ENCODE results near the gene CYSTM1.

The CYSTM1 gene

GRCh38 chr5:140174465-140175366, at the start of gene CYSTM1:
Gene CYSTM1 (plus strand): TSS chr5:140175188. CDS start chr5:140194466, 19,278 bp downstream.
- peak; percentile 99 for DNase-seq

GRCh38 chr5:140125637-140126036, 49.4 kb upstream of the CYSTM1 start, which contains the start of gene IGIP:
Gene IGIP (plus strand): TSS chr5:140125937. CDS start chr5:140128477, 2,540 bp downstream.
- DNase-seq: no peak

GRCh38 chr5:140126315-140127012, 48.5 kb upstream of the CYSTM1 start:
- DNase-seq: no peak

GRCh38 chr5:140128376-140128775, 46.6 kb upstream of the CYSTM1 start:
- DNase-seq: no peak

- no peak for DNase-seq
Observed at GRCh38 chr5:140130949-140131733, 43.8 kb upstream of the CYSTM1 start.

- DNase-seq: no peak
Observed at GRCh38 chr5:140131967-140132409, 43.0 kb upstream of the CYSTM1 start.

- no peak for DNase-seq
Observed at GRCh38 chr5:140133514-140134167, 41.3 kb upstream of the CYSTM1 start.

GRCh38 chr5:140134277-140134935, 40.6 kb upstream of the CYSTM1 start:
- no peak for DNase-seq

- DNase-seq: no peak
Observed at GRCh38 chr5:140135127-140135526, 39.9 kb upstream of the CYSTM1 start.

- DNase-seq: no peak
Observed at GRCh38 chr5:140136624-140137023, 38.4 kb upstream of the CYSTM1 start.

- no peak for DNase-seq
Observed at GRCh38 chr5:140140435-140140834, 34.6 kb upstream of the CYSTM1 start.

- DNase-seq: no peak
Observed at GRCh38 chr5:140141241-140141640, 33.7 kb upstream of the CYSTM1 start.

- no peak for DNase-seq
Observed at GRCh38 chr5:140142246-140142645, 32.7 kb upstream of the CYSTM1 start.

- no peak for DNase-seq
Observed at GRCh38 chr5:140142856-140143255, 32.1 kb upstream of the CYSTM1 start.

GRCh38 chr5:140143521-140144258, 31.3 kb upstream of the CYSTM1 start:
- DNase-seq: no peak

- DNase-seq: no peak
Observed at GRCh38 chr5:140145256-140145655, 29.7 kb upstream of the CYSTM1 start.

GRCh38 chr5:140145818-140146522, 29.0 kb upstream of the CYSTM1 start:
- DNase-seq: peak; percentile 70

GRCh38 chr5:140146523-140146842, 28.5 kb upstream of the CYSTM1 start:
- no peak for DNase-seq

GRCh38 chr5:140147460-140147859, 27.5 kb upstream of the CYSTM1 start:
- no peak for DNase-seq

- no peak for DNase-seq
Observed at GRCh38 chr5:140148508-140148907, 26.5 kb upstream of the CYSTM1 start.

- no peak for DNase-seq
Observed at GRCh38 chr5:140150201-140150600, 24.8 kb upstream of the CYSTM1 start.
